ENCODE measurements around the gene MEIS2. TPM values are rescaled to one million over a fixed set of nuclear protein-coding genes. Genes with fewer than 3 reads are reported as not detected.

MEIS2 gene
- total RNA-seq, 2 experiments from 2014 or later = not detected

- ChIA-PET POLR2A (no interaction called here), CTCF (no interaction called here)
- Histone ChIP-seq H3K27me3 (ENCODE audit: control insufficient read depth in 1 of 2, insufficient read depth in 2 of 2, low read length in 2 of 2) (no peaks in the 10 kb centered on the region), H3K9me3 (ENCODE audit: control insufficient read depth in 1 of 2, insufficient read depth in 1 of 2, low read length in 2 of 2) (no peaks in the 10 kb centered on the region), H3K4me1 (ENCODE audit: insufficient read depth, low read length) (no peaks in the 10 kb centered on the region), H3K4me3 (ENCODE audit: low read length) (no peak overlapping the region), H3K36me3 (ENCODE audit: insufficient read depth, low read length) (no peaks in the 10 kb centered on the region), H3K27ac (ENCODE audit: low read depth in 1 of 2, low read length in 2 of 2) (no peak overlapping the region)
- Mint-ChIP-seq H3K4me3 (no peak overlapping the region), H3K36me3 (ENCODE audit: low read depth) (no peaks in the 10 kb centered on the region), H3K27me3 (peaks cover 6% of the 10 kb centered on the region), H3K4me1 (ENCODE audit: low read depth) (no peaks in the 10 kb centered on the region), H3K27ac (no peak overlapping the region), H3K9me3 (no peaks in the 10 kb centered on the region)
- intact Hi-C loops (cut with DNase I, micrococcal nuclease) = no loop called here
- ATAC-seq (ENCODE audit: poor library complexity) = no peak
- no peak for TF ChIP-seq CTCF (IDR thresholded peaks at IDR 0.05)
- DNase-seq = no peak
Measured at GRCh38 chr15:36845270-36845669, 255.1 kb downstream of the MEIS2 start.

DNA sequence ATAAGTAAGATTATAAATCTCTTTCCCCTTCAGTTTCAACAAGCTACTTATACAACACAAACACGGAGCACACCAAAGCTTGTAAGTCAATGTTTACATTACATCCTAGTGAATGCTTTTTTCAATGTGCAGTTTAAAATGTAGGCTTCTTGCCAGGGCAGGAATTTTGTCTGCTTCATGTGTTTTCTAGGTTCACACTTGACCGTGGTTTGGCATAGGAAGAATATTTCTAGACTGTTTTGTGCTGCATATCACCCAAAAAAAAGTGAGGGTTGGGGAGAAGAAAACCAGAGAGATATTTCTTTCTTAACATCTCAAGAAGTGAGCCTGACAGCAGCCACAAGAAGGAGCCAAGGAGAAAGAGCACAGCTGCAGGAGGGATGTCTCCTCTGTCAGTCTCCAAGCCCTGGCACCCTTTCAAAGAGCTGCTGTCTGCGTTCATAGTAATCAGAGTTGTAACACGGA lies 255.8 kb downstream of the MEIS2 start:
- Mint-ChIP-seq H3K27ac (no peak overlapping the region), H3K9me3 (no peaks in the 10 kb centered on the region), H3K4me3 (no peak overlapping the region), H3K4me1 (ENCODE audit: low read depth) (no peaks in the 10 kb centered on the region), H3K27me3 (peaks cover 6% of the 10 kb centered on the region), H3K36me3 (ENCODE audit: low read depth) (no peaks in the 10 kb centered on the region)
- Histone ChIP-seq H3K4me3 (ENCODE audit: low read length) (no peak overlapping the region), H3K4me1 (ENCODE audit: insufficient read depth, low read length) (no peaks in the 10 kb centered on the region), H3K27ac (ENCODE audit: low read depth in 1 of 2, low read length in 2 of 2) (no peak overlapping the region), H3K27me3 (ENCODE audit: control insufficient read depth in 1 of 2, insufficient read depth in 2 of 2, low read length in 2 of 2) (no peaks in the 10 kb centered on the region), H3K9me3 (ENCODE audit: control insufficient read depth in 1 of 2, insufficient read depth in 1 of 2, low read length in 2 of 2) (no peaks in the 10 kb centered on the region), H3K36me3 (ENCODE audit: insufficient read depth, low read length) (no peaks in the 10 kb centered on the region)
- POLR2A ChIA-PET = no interaction called here
- ATAC-seq (ENCODE audit: poor library complexity) (no peak), DNase-seq (no peak)
- CTCF ChIA-PET = no interaction called here
- intact Hi-C loops (cut with DNase I, micrococcal nuclease) = no loop called here
- TF ChIP-seq CTCF (IDR thresholded peaks at IDR 0.05) = no peak

- Mint-ChIP-seq H3K4me1 (ENCODE audit: low read depth) (no peaks in the 10 kb centered on the region), H3K9me3 (no peaks in the 10 kb centered on the region), H3K27me3 (peaks cover 6% of the 10 kb centered on the region), H3K27ac (no peak overlapping the region), H3K4me3 (no peak overlapping the region), H3K36me3 (ENCODE audit: low read depth) (no peaks in the 10 kb centered on the region)
- no peaks in the 10 kb centered on the region for H3K36me3 ChIP-seq (ENCODE audit: insufficient read depth, low read length)
- H3K27ac ChIP-seq (ENCODE audit: low read depth in 1 of 2, low read length in 2 of 2) = no peak overlapping the region
- no peak for DNase-seq
- H3K4me1 ChIP-seq (ENCODE audit: insufficient read depth, low read length) = no peaks in the 10 kb centered on the region
- H3K27me3 ChIP-seq (ENCODE audit: control insufficient read depth in 1 of 2, insufficient read depth in 2 of 2, low read length in 2 of 2) = no peaks in the 10 kb centered on the region
- no peaks in the 10 kb centered on the region for H3K9me3 ChIP-seq (ENCODE audit: control insufficient read depth in 1 of 2, insufficient read depth in 1 of 2, low read length in 2 of 2)
- TF ChIP-seq CTCF (IDR thresholded peaks at IDR 0.05) = no peak
- ATAC-seq (ENCODE audit: poor library complexity) = no peak
- H3K4me3 ChIP-seq (ENCODE audit: low read length) = no peak overlapping the region
- intact Hi-C loops (cut with DNase I, micrococcal nuclease) = no loop called here
- POLR2A ChIA-PET = no interaction called here
- CTCF ChIA-PET = no interaction called here
Measured at GRCh38 chr15:36843822-36844221, 256.5 kb downstream of the MEIS2 start.
